ENCODE measurements around the gene HDAC10.

Gene HDAC10

GRCh38 chr22:50298937-50299784 is 48.1 kb upstream of the HDAC10 start:
- Histone ChIP-seq H3K36me3 (ENCODE audit: control insufficient read depth in 1 of 2, insufficient read depth in 2 of 2, low read length in 2 of 2) (peaks cover 3 to 9% of the 10 kb centered on the region in 2 experiments), H3K18ac (ENCODE audit: low read length) (peak overlapping the region; percentile 73), H4K8ac (ENCODE audit: low read depth, low read length) (peak overlapping the region; percentile 4), H2BK5ac (ENCODE audit: low read depth, low read length, poor library complexity) (no peak overlapping the region), H2AK5ac (ENCODE audit: low read length) (peak overlapping the region; percentile 21), H2AFZ (ENCODE audit: insufficient read depth, low read length, poor library complexity) (no peak overlapping the region), H3K9ac (ENCODE audit: low read length) (no peak overlapping the region), H4K12ac (ENCODE audit: low read depth, low read length) (no peak overlapping the region), H3K14ac (ENCODE audit: low read length) (peak overlapping the region; percentile 49), H3K27me3 (ENCODE audit: insufficient read depth, low read length) (no peaks in the 10 kb centered on the region), H2BK12ac (ENCODE audit: low read length) (peak overlapping the region; percentile 44), H3K27ac (ENCODE audit: low read depth, low read length) (no peak overlapping the region), H3K79me2 (ENCODE audit: control insufficient read depth, insufficient read depth, low read length, poor library complexity) (peaks cover 11% of the 10 kb centered on the region), H3K4me3 (ENCODE audit: low read depth, low read length) (peak overlapping the region; percentile 53), H3K4ac (ENCODE audit: low read depth, low read length) (peak overlapping the region; percentile 77), H3K4me2 (ENCODE audit: low read length) (peak overlapping the region; percentile 77), H4K91ac (ENCODE audit: low read depth, low read length) (peak overlapping the region; percentile 55), H3K4me1 (ENCODE audit: control insufficient read depth in 1 of 2, insufficient read depth in 2 of 2, low read length in 2 of 2) (peaks cover 40 to 44% of the 10 kb centered on the region in 2 experiments), H3K79me1 (ENCODE audit: low read length) (peaks cover 18% of the 10 kb centered on the region), H3K23ac (ENCODE audit: low read length) (no peak overlapping the region), H3K9me3 (ENCODE audit: insufficient read depth, low read depth, low read length) (peaks cover 4% of the 10 kb centered on the region), H2BK120ac (ENCODE audit: insufficient read depth, low read length, poor library complexity) (peak overlapping the region; percentile 47)
- no CpG with 5 or more reads among the region's 59 CpGs for WGBS (ENCODE audit: extremely low coverage, insufficient coverage, insufficient read length)
- DNase-seq, result peak; percentile 62 to 77

DNA sequence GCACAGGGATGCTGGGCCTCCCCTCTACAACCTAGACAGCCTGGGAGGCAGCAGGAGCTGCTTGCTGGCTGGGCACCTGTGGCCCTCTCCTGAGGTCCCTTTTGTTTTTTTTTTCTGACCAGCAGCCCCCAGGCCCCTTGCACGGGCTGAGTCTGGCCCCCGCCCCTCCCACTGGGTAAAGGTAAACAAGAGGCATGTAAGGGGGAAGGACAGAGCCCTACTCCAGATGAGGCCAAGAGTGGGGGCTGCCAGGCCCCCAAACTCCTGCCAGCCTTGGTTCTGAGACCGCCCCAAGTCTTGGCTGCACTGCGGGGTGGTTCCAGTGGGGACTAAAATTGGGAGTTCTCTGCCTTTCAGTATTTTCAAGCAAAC is 47.2 kb upstream of the HDAC10 start:
- H3K36me3 ChIP-seq (ENCODE audit: control insufficient read depth in 1 of 2, insufficient read depth in 2 of 2, low read length in 2 of 2), result peaks cover 3 to 9% of the 10 kb centered on the region in 2 experiments
- no peak overlapping the region for H3K4me3 ChIP-seq (ENCODE audit: low read depth, low read length)
- peaks cover 4% of the 10 kb centered on the region for H3K9me3 ChIP-seq (ENCODE audit: insufficient read depth, low read depth, low read length)
- H2AK5ac ChIP-seq (ENCODE audit: low read length), result no peak overlapping the region
- no CpG with 5 or more reads among the region's 4 CpGs for WGBS (ENCODE audit: extremely low coverage, insufficient coverage, insufficient read length)
- H2BK120ac ChIP-seq (ENCODE audit: insufficient read depth, low read length, poor library complexity), result no peak overlapping the region
- no peak overlapping the region for H3K4ac ChIP-seq (ENCODE audit: low read depth, low read length)
- H4K8ac ChIP-seq (ENCODE audit: low read depth, low read length), result no peak overlapping the region
- peaks cover 36 to 41% of the 10 kb centered on the region in 2 experiments for H3K4me1 ChIP-seq (ENCODE audit: control insufficient read depth in 1 of 2, insufficient read depth in 2 of 2, low read length in 2 of 2)
- no peak overlapping the region for H3K18ac ChIP-seq (ENCODE audit: low read length)
- H3K4me2 ChIP-seq (ENCODE audit: low read length), result no peak overlapping the region
- H3K79me1 ChIP-seq (ENCODE audit: low read length), result peaks cover 20% of the 10 kb centered on the region
- no peak overlapping the region for H4K12ac ChIP-seq (ENCODE audit: low read depth, low read length)
- H3K27me3 ChIP-seq (ENCODE audit: insufficient read depth, low read length), result no peaks in the 10 kb centered on the region
- H3K27ac ChIP-seq (ENCODE audit: low read depth, low read length), result no peak overlapping the region
- H3K23ac ChIP-seq (ENCODE audit: low read length), result no peak overlapping the region
- H3K14ac ChIP-seq (ENCODE audit: low read length), result no peak overlapping the region
- DNase-seq, result no peak
- no peak overlapping the region for H3K9ac ChIP-seq (ENCODE audit: low read length)
- no peak overlapping the region for H2BK5ac ChIP-seq (ENCODE audit: low read depth, low read length, poor library complexity)
- H2AFZ ChIP-seq (ENCODE audit: insufficient read depth, low read length, poor library complexity), result no peak overlapping the region
- H4K91ac ChIP-seq (ENCODE audit: low read depth, low read length), result no peak overlapping the region
- peaks cover 13% of the 10 kb centered on the region for H3K79me2 ChIP-seq (ENCODE audit: control insufficient read depth, insufficient read depth, low read length, poor library complexity)
- no peak overlapping the region for H2BK12ac ChIP-seq (ENCODE audit: low read length)

GRCh38 chr22:50297510-50298265 is 46.6 kb upstream of the HDAC10 start:
- no CpG with 5 or more reads among the region's 20 CpGs for WGBS (ENCODE audit: extremely low coverage, insufficient coverage, insufficient read length)
- Histone ChIP-seq H2BK12ac (ENCODE audit: low read length) (peak overlapping the region; percentile 47), H2AK5ac (ENCODE audit: low read length) (no peak overlapping the region), H3K27ac (ENCODE audit: low read depth, low read length) (no peak overlapping the region), H4K12ac (ENCODE audit: low read depth, low read length) (no peak overlapping the region), H3K23ac (ENCODE audit: low read length) (no peak overlapping the region), H3K4me1 (ENCODE audit: control insufficient read depth in 1 of 2, insufficient read depth in 2 of 2, low read length in 2 of 2) (peaks cover 37 to 45% of the 10 kb centered on the region in 2 experiments), H4K91ac (ENCODE audit: low read depth, low read length) (no peak overlapping the region), H3K14ac (ENCODE audit: low read length) (no peak overlapping the region), H3K9ac (ENCODE audit: low read length) (no peak overlapping the region), H3K9me3 (ENCODE audit: insufficient read depth, low read depth, low read length) (peaks cover 4% of the 10 kb centered on the region), H2BK120ac (ENCODE audit: insufficient read depth, low read length, poor library complexity) (no peak overlapping the region), H4K8ac (ENCODE audit: low read depth, low read length) (no peak overlapping the region), H3K4me3 (ENCODE audit: low read depth, low read length) (no peak overlapping the region), H3K4me2 (ENCODE audit: low read length) (no peak overlapping the region), H2AFZ (ENCODE audit: insufficient read depth, low read length, poor library complexity) (no peak overlapping the region), H3K36me3 (ENCODE audit: control insufficient read depth in 1 of 2, insufficient read depth in 2 of 2, low read length in 2 of 2) (peaks cover 3 to 9% of the 10 kb centered on the region in 2 experiments), H3K79me2 (ENCODE audit: control insufficient read depth, insufficient read depth, low read length, poor library complexity) (peaks cover 17% of the 10 kb centered on the region), H3K27me3 (ENCODE audit: insufficient read depth, low read length) (no peaks in the 10 kb centered on the region), H2BK5ac (ENCODE audit: low read depth, low read length, poor library complexity) (no peak overlapping the region), H3K18ac (ENCODE audit: low read length) (peak overlapping the region; percentile 23), H3K4ac (ENCODE audit: low read depth, low read length) (peak overlapping the region; percentile 21), H3K79me1 (ENCODE audit: low read length) (peaks cover 26% of the 10 kb centered on the region)
- no peak for DNase-seq

DNA sequence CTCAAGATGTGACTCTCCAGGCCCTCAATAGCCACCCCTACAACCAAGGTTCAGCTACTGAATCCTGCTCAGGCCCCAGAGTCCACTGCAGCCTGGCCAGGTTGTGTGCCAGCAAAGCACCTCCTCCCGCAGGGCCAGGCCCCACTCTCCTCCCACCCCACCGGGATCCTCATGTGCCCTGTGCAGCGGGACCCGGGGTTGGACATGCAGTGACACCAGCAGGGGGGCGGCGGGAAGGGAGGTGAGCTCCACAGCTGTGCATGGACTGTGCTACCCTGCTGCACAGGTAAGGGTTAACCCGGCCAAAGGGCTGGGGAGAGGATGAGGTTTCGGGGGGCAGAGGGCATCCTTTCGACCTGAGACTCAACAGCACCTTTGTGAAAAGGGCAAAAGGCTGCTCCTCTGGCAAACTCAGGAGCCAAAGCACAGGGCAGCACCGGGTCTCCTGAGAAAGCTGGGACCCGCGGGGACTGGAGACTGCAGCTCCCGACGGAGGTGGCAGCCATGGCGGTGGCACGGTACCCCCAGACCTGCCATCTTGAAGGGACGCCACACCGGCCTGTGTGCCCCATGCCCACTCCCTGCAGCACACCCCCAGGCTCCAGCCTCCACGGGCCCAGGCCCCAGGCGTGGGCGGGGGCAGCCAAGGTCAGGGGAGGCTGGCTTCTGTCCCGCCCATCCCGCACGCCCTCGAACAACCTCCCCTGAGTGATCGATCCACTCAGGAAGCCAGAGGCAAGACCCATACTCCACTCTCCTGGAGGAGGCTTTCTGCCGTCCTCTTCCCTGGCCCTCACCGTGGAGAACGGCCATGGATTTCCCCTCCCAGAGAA is 45.8 kb upstream of the HDAC10 start:
- Histone ChIP-seq H3K14ac (ENCODE audit: low read length) (no peak overlapping the region), H3K36me3 (ENCODE audit: control insufficient read depth in 1 of 2, insufficient read depth in 2 of 2, low read length in 2 of 2) (peaks cover 3 to 9% of the 10 kb centered on the region in 2 experiments), H2AK5ac (ENCODE audit: low read length) (no peak overlapping the region), H3K9ac (ENCODE audit: low read length) (no peak overlapping the region), H3K4me2 (ENCODE audit: low read length) (no peak overlapping the region), H2BK120ac (ENCODE audit: insufficient read depth, low read length, poor library complexity) (no peak overlapping the region), H3K27ac (ENCODE audit: low read depth, low read length) (no peak overlapping the region), H3K4ac (ENCODE audit: low read depth, low read length) (peak overlapping the region; percentile 21), H2BK12ac (ENCODE audit: low read length) (no peak overlapping the region), H3K23ac (ENCODE audit: low read length) (no peak overlapping the region), H4K91ac (ENCODE audit: low read depth, low read length) (no peak overlapping the region), H4K8ac (ENCODE audit: low read depth, low read length) (no peak overlapping the region), H3K4me3 (ENCODE audit: low read depth, low read length) (no peak overlapping the region), H3K9me3 (ENCODE audit: insufficient read depth, low read depth, low read length) (peaks cover 4% of the 10 kb centered on the region), H3K79me1 (ENCODE audit: low read length) (peaks cover 30% of the 10 kb centered on the region), H4K12ac (ENCODE audit: low read depth, low read length) (no peak overlapping the region), H3K18ac (ENCODE audit: low read length) (peak overlapping the region; percentile 23), H3K27me3 (ENCODE audit: insufficient read depth, low read length) (no peaks in the 10 kb centered on the region), H3K79me2 (ENCODE audit: control insufficient read depth, insufficient read depth, low read length, poor library complexity) (peaks cover 19% of the 10 kb centered on the region), H2BK5ac (ENCODE audit: low read depth, low read length, poor library complexity) (no peak overlapping the region), H2AFZ (ENCODE audit: insufficient read depth, low read length, poor library complexity) (no peak overlapping the region), H3K4me1 (ENCODE audit: control insufficient read depth in 1 of 2, insufficient read depth in 2 of 2, low read length in 2 of 2) (peaks cover 41 to 50% of the 10 kb centered on the region in 2 experiments)
- WGBS (ENCODE audit: extremely low coverage, insufficient coverage, insufficient read length), result no CpG with 5 or more reads among the region's 29 CpGs
- no peak for DNase-seq
